H9 (cell line): Measurements from ENCODE around the gene SMURF1. TPM values are rescaled to one million over a fixed set of nuclear protein-coding genes. Genes with fewer than 3 reads are reported as not detected.
A peak's percentile ranks its signal among the peaks of the same experiment; 100 is the strongest.

Source experiments
- DNase-seq: peaks from one replicate; pipeline ENCODE4 v3.0.0-alpha.2; 2017
- H2AFZ ChIP-seq: one replicate; pipeline ENCODE4 v1.6.1; 2013; ENCODE audit warnings: mild to moderate bottlenecking, low read length, control low read depth, moderate library complexity
- H2AK5ac ChIP-seq: 2 replicates; pipeline ENCODE4 v1.6.1; 2013; ENCODE audit warnings: low read length, control low read depth, mixed read lengths; ENCODE audit not compliant: insufficient read length
- H2BK120ac ChIP-seq: one replicate; pipeline ENCODE4 v1.6.1; 2013; ENCODE audit warnings: low read depth, mild to moderate bottlenecking, low read length, control low read depth, inconsistent platforms; ENCODE audit not compliant: poor library complexity, severe bottlenecking
- H2BK12ac ChIP-seq: 2 replicates; pipeline ENCODE4 v1.6.1; 2013; ENCODE audit warnings: low read length, control low read depth, mixed read lengths, low read depth; ENCODE audit not compliant: insufficient read length
- H2BK15ac ChIP-seq: 2 replicates; pipeline ENCODE4 v1.6.1; 2013; ENCODE audit warnings: low read depth, low read length, control low read depth
- H2BK20ac ChIP-seq: one replicate; pipeline ENCODE4 v1.6.1; 2013; ENCODE audit warnings: low read depth, mild to moderate bottlenecking, low read length, control low read depth, inconsistent platforms; ENCODE audit not compliant: poor library complexity, severe bottlenecking
- H2BK5ac ChIP-seq: 2 replicates; pipeline ENCODE4 v1.6.1; 2013; ENCODE audit warnings: low read length, control low read depth, mixed read lengths; ENCODE audit not compliant: insufficient read length
- H3K14ac ChIP-seq: 2 replicates; pipeline ENCODE4 v1.6.1; 2013; ENCODE audit warnings: low read length, control low read depth; ENCODE audit not compliant: insufficient read depth
- H3K18ac ChIP-seq: 2 replicates; pipeline ENCODE4 v1.6.1; 2013; ENCODE audit warnings: low read depth, mild to moderate bottlenecking, mixed read lengths, low read length, control low read depth; ENCODE audit not compliant: insufficient read length
- H3K23ac ChIP-seq: 2 replicates; pipeline ENCODE4 v1.6.1; 2013; ENCODE audit warnings: low read length, control low read depth, mixed read lengths, low read depth; ENCODE audit not compliant: insufficient read length
- H3K23me2 ChIP-seq: 2 replicates; pipeline ENCODE4 v1.6.1; 2013; ENCODE audit warnings: low read depth, mild to moderate bottlenecking, mixed read lengths, low read length, control low read depth; ENCODE audit not compliant: insufficient read length, poor library complexity, severe bottlenecking
- H3K27ac ChIP-seq: 2 replicates; pipeline ENCODE4 v1.5.1; 2013; ENCODE audit warnings: low read length, control low read depth, mixed read lengths, low read depth; ENCODE audit not compliant: insufficient read length
- H3K27me3 ChIP-seq: 2 replicates; pipeline ENCODE4 v1.6.1; 2013; ENCODE audit warnings: low read length, control low read depth, inconsistent platforms; ENCODE audit not compliant: insufficient read depth
- H3K4ac ChIP-seq: 2 replicates; pipeline ENCODE4 v1.6.1; 2013; ENCODE audit warnings: low read depth, mild to moderate bottlenecking, control low read depth, inconsistent platforms, low read length, moderate library complexity
- H3K4me1 ChIP-seq: 2 replicates; pipeline ENCODE4 v1.6.1; 2013; ENCODE audit warnings: low read length, control low read depth, inconsistent platforms; ENCODE audit not compliant: insufficient read depth
- H3K4me2 ChIP-seq: 2 replicates; pipeline ENCODE4 v1.6.1; 2013; ENCODE audit warnings: low read length, control low read depth, mixed read lengths; ENCODE audit not compliant: insufficient read length, insufficient read depth
- H3K56ac ChIP-seq: 2 replicates; pipeline ENCODE4 v1.6.1; 2013; ENCODE audit warnings: low read depth, mild to moderate bottlenecking, mixed read lengths, low read length, control low read depth; ENCODE audit not compliant: insufficient read length
- H3K79me1 ChIP-seq: 2 replicates; pipeline ENCODE4 v1.6.1; 2013; ENCODE audit warnings: low read depth, mild to moderate bottlenecking, moderate library complexity, low read length, control low read depth, inconsistent platforms; ENCODE audit not compliant: insufficient read depth, poor library complexity, severe bottlenecking
- H3K79me2 ChIP-seq: 2 replicates; pipeline ENCODE4 v1.6.1; 2013; ENCODE audit warnings: low read length, control low read depth, inconsistent platforms; ENCODE audit not compliant: insufficient read depth
- H3K9ac ChIP-seq: 2 replicates; pipeline ENCODE4 v1.6.1; 2013; ENCODE audit warnings: low read length, control low read depth, mixed read lengths; ENCODE audit not compliant: insufficient read length; ENCODE audit errors: extremely low read depth
- H3K9me3 ChIP-seq: one replicate; pipeline ENCODE4 v1.6.1; 2013; ENCODE audit warnings: low read depth, low read length, inconsistent platforms; ENCODE audit not compliant: control insufficient read depth
- H3T11ph ChIP-seq: one replicate; pipeline ENCODE4 v1.6.1; 2013; ENCODE audit warnings: mild to moderate bottlenecking, low read length, control low read depth, inconsistent platforms
- H4K20me1 ChIP-seq: one replicate; pipeline ENCODE4 v1.6.1; 2013; ENCODE audit not compliant: control insufficient read depth, insufficient read length, insufficient read depth
- H4K5ac ChIP-seq: 2 replicates; pipeline ENCODE4 v1.6.1; 2013; ENCODE audit warnings: low read depth, mild to moderate bottlenecking, mixed read lengths, low read length, control low read depth; ENCODE audit not compliant: insufficient read length
- H4K8ac ChIP-seq: replicated peaks from 2 replicates; pipeline ENCODE4 v1.6.1; 2013; ENCODE audit warnings: low read length, control low read depth, mixed read lengths, low read depth; ENCODE audit not compliant: insufficient read length
- H4K91ac ChIP-seq: 2 replicates; pipeline ENCODE4 v1.6.1; 2013; ENCODE audit warnings: low read depth, mild to moderate bottlenecking, moderate library complexity, mixed read lengths, low read length, control low read depth; ENCODE audit not compliant: insufficient read length
- H3K27ac Mint-ChIP-seq, 3 experiments: 2 replicates in 2 of 3; 3 replicates in 1 of 3; pipeline ENCODE4 v1.8.0; 2020 to 2021; ENCODE audit warnings: mixed read lengths in 3 of 3, mild to moderate bottlenecking in 1 of 3, moderate library complexity in 1 of 3
- H3K27me3 Mint-ChIP-seq: 2 replicates; pipeline ENCODE4 v1.8.0; 2021; ENCODE audit warnings: low read depth, mild to moderate bottlenecking, moderate library complexity, mixed read lengths
- H3K36me3 Mint-ChIP-seq, 3 experiments: 2 replicates in 2 of 3; 3 replicates in 1 of 3; pipeline ENCODE4 v1.8.0; 2020 to 2021; ENCODE audit warnings: low read depth in 3 of 3, mixed read lengths in 3 of 3; ENCODE audit not compliant: insufficient read depth in 1 of 3
- H3K4me1 Mint-ChIP-seq, 2 experiments: 2 replicates each; pipeline ENCODE4 v1.8.0; 2020; ENCODE audit warnings: mixed read lengths in 2 of 2
- H3K4me3 Mint-ChIP-seq, 2 experiments: 2 replicates in 1 of 2; 3 replicates in 1 of 2; pipeline ENCODE4 v1.8.0; 2020 to 2021; ENCODE audit warnings: mild to moderate bottlenecking in 2 of 2, mixed read lengths in 2 of 2, moderate library complexity in 1 of 2
- H3K9me3 Mint-ChIP-seq, 2 experiments: 2 replicates in 1 of 2; 3 replicates in 1 of 2; pipeline ENCODE4 v1.8.0; 2020; ENCODE audit warnings: mild to moderate bottlenecking in 2 of 2, mixed read lengths in 2 of 2, moderate library complexity in 1 of 2
- CTCF ChIP-seq: fragments of 200-600 bp; sonication (generic); conservative IDR thresholded peaks from 3 replicates; pipeline ENCODE4 v1.8.0; 2021; ENCODE audit warnings: antibody characterized with exemption, mild to moderate bottlenecking
- WGBS: extraction: QIAGEN DNeasy Blood & Tissue Kit; methylation state at CpG from one replicate; pipeline ENCODE4 v1.1.7; 2013; ENCODE audit warnings: missing lambda C conversion rate, low lambda C conversion rate, mixed read lengths; ENCODE audit not compliant: insufficient read length; ENCODE audit errors: extremely low coverage; 5-methylcytosine and 5-hydroxymethylcytosine counted together
- total RNA-seq: library from RNA; stranded (reverse); gene quantifications from 2 replicates; pipeline ENCODE4 v1.2.1, GENCODE V29; 2021

SMURF1 gene
- total RNA-seq, 1 experiment from 2014 or later = 29.4 TPM

- no peak overlapping the region for H4K5ac ChIP-seq
- no peak for DNase-seq
Measured at GRCh38 chr7:99097730-99098129, 46.2 kb downstream of the SMURF1 start.

More at GRCh38 chr7:99097730-99098129, 46.2 kb downstream of the SMURF1 start:
- no peak overlapping the region for H4K91ac ChIP-seq
- no peak overlapping the region for H3K23ac ChIP-seq
- no peak overlapping the region for H3K27ac ChIP-seq
- no peaks in the 10 kb centered on the region for H3K9me3 ChIP-seq
- Mint-ChIP-seq H3K27me3 (no peaks in the 10 kb centered on the region), H3K9me3 (peaks cover 0 to 4% of the 10 kb centered on the region in 2 experiments; a peak in 2 of 5 replicates), H3K27ac (0 out of 7 replicates have a peak overlapping the region, but pooled peaks of 1 of the 3 experiments have one; percentile 70), H3K4me1 (peaks cover 24 to 41% of the 10 kb centered on the region in 2 experiments), H3K36me3 (peaks cover 0 to 11% (median 3%) of the 10 kb centered on the region in 3 experiments; a peak in 3 of 7 replicates), H3K4me3 (no peak overlapping the region)
- no peak for TF ChIP-seq CTCF
- H3K9ac ChIP-seq = no peak overlapping the region
- no peak overlapping the region for H2BK5ac ChIP-seq
- no peak overlapping the region for H4K8ac ChIP-seq
- H3K56ac ChIP-seq = no peak overlapping the region
- no peak overlapping the region for H3K4me2 ChIP-seq
- H2BK20ac ChIP-seq = no peak overlapping the region
- H3K79me2 ChIP-seq = peaks cover 21% of the 10 kb centered on the region; the same call in 1 of the 2 replicates
- no peak overlapping the region for H3T11ph ChIP-seq
- no peak overlapping the region for H2BK12ac ChIP-seq
- H3K18ac ChIP-seq = no peak overlapping the region
- H2BK120ac ChIP-seq = no peak overlapping the region
- no peak overlapping the region for H3K14ac ChIP-seq
- no peak overlapping the region for H3K4ac ChIP-seq
- peaks cover 7% of the 10 kb centered on the region for H3K79me1 ChIP-seq
- H3K4me1 ChIP-seq = peaks cover 4% of the 10 kb centered on the region
- no peaks in the 10 kb centered on the region for H3K23me2 ChIP-seq
- H3K27me3 ChIP-seq = no peaks in the 10 kb centered on the region
- no CpG with 5 or more reads among the region's 2 CpGs for WGBS
- H2BK15ac ChIP-seq = no peak overlapping the region
- no peaks in the 10 kb centered on the region for H4K20me1 ChIP-seq
- no peak overlapping the region for H2AFZ ChIP-seq
- H2AK5ac ChIP-seq = no peak overlapping the region
